HG03521 (cell line): ENCODE data around the gene PTPN4.
"Not testable (repeated sequence)": the region's sequence is repeated elsewhere in the genome, so short reads cannot be mapped to it uniquely, and the experiment has no call there.

ENCODE experiments used
- ATAC-seq: cut with Tn5 transposase; IDR thresholded peaks from one replicate; pipeline ENCODE4 v1.9.1; 2021; ENCODE audit warnings: mild to moderate bottlenecking, moderate library complexity; ENCODE audit not compliant: unreplicated experiment

Gene PTPN4

DNA sequence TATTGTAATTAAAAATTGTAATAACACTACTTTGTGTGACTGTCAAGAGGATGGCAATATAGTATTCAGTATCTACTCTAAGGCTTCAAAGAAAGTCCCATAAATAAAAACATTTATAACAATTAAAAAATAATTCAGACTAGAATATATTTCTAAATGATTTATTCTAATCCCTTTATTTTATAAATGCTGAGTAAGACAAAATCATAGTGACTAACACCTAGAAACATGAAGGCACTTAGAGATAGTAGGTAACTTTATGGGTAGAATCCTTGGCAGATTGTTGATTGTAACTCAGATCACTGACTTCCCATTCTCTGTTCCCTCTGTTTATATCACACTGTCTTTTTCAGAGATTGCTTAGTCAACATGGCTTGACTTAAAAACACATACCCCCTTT is 174.6 kb downstream of the PTPN4 start:
- no peak for ATAC-seq

DNA sequence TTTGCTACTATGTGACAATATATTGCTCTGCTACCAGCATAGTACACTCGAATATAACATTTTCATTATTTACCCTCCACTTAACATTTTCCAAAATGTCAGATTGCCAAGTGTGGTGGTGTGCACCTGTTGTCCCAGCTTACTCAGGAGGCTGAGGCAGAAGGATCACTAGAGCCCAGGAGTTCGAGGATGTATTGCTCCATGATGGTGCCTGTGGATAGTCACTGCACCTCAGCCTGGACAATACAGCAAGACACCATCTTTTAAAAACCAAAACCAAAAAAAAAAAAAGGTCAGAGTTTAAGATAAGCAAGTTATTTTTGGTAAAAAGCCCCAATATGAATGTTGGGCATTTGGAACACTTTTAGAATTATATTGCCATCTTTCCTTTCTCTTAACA is 178.0 kb downstream of the PTPN4 start:
- ATAC-seq = no peak

- ATAC-seq = no peak
Measured at GRCh38 chr2:119939915-119940314, 180.2 kb downstream of the PTPN4 start.

- ATAC-seq = no peak
Measured at GRCh38 chr2:119940856-119941255, 181.1 kb downstream of the PTPN4 start.

- ATAC-seq = no peak
Measured at GRCh38 chr2:119941388-119941787, 181.7 kb downstream of the PTPN4 start.

- ATAC-seq = no peak
Measured at GRCh38 chr2:119941981-119942513, 182.3 kb downstream of the PTPN4 start.

DNA sequence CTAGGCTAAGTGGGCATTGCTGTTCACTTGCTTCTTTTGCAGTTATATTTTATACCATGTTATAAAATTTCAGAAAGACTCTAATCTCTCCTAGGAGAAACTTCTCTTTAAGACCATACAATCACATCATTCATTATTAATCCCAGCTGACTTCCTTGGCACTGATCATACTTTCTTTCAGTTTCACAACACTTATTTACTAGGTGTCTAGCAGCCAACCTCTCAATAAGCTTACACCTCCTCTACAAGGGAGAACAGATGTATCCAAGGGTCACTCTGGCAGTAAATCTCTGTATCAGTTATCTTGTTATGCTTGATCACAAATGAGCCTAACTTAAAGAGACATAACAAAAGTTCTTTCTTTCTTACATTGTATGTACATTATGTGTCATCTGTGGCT is 183.3 kb downstream of the PTPN4 start:
- no peak for ATAC-seq

- no peak for ATAC-seq
Measured at GRCh38 chr2:119947535-119947934, 187.8 kb downstream of the PTPN4 start.

- no peak for ATAC-seq
Measured at GRCh38 chr2:119950966-119951365, 191.2 kb downstream of the PTPN4 start.

GRCh38 chr2:119958670-119959268 is 199.0 kb downstream of the PTPN4 start:
- ATAC-seq = no peak

DNA sequence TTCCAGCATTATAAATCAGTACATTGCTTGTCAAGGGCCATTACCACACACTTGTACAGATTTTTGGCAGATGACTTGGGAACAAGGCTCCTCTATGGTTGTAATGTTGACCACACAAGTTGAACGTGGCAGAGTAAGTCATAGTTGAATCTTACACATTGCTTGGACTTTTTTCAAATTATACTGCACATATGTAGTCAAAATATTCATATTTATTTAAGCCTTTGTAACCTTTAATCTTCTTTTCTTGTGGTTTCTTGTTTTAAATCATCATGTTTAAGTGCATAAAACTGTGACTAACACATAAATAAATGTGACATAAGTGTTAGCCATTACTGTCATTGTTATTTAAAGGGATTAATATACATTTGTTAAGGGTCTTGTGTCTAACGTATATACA is 201.1 kb downstream of the PTPN4 start:
- ATAC-seq = no peak

DNA sequence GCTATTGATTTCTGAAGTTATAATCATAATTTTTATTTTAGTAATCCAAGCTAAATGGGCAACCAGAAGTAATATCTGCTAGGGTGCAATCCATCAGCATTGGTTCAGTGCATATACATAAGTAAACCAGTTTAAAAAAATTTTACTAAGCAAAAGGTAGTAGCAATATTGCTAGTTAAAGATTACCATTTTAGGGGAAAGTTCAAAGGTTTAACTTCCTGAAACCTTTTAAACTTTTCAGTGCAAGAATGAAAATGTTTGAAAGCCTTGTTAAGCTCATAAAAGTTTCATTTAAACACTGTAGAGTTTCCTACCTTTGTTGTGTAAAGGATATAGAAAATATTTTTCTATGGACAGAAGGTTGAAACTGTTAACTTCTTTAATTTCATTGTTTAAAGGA is 222.2 kb downstream of the PTPN4 start:
- ATAC-seq = no peak

- ATAC-seq = no peak
Measured at GRCh38 chr2:119982506-119982905, 222.8 kb downstream of the PTPN4 start.

DNA sequence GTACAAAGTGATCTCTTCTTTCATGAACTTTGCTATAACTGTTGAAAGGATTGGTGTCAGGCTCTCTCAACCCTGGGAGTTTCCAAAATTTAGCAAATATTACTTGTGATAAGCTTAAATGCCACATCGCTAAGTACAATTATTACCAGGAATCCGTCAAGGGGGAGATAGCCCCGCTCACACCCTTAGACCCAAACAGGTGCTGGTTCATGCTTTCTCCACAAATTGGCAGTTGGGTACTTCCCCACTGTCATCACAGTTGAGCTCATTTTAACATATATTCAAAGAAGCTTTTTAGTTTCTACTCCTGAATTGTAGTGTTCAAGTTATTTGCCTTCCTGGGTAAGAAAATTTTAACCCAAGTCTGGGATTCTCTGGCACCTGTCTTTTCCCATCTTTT is 223.4 kb downstream of the PTPN4 start:
- no peak for ATAC-seq

- no peak for ATAC-seq
Measured at GRCh38 chr2:119996148-119996547, 236.4 kb downstream of the PTPN4 start.

- not testable (repeated sequence) for ATAC-seq
Measured at GRCh38 chr2:119996896-119997891, 237.5 kb downstream of the PTPN4 start.

GRCh38 chr2:120001471-120001870 is 241.7 kb downstream of the PTPN4 start:
- no peak for ATAC-seq

- no peak for ATAC-seq
Measured at GRCh38 chr2:120004254-120004653, 244.5 kb downstream of the PTPN4 start.

DNA sequence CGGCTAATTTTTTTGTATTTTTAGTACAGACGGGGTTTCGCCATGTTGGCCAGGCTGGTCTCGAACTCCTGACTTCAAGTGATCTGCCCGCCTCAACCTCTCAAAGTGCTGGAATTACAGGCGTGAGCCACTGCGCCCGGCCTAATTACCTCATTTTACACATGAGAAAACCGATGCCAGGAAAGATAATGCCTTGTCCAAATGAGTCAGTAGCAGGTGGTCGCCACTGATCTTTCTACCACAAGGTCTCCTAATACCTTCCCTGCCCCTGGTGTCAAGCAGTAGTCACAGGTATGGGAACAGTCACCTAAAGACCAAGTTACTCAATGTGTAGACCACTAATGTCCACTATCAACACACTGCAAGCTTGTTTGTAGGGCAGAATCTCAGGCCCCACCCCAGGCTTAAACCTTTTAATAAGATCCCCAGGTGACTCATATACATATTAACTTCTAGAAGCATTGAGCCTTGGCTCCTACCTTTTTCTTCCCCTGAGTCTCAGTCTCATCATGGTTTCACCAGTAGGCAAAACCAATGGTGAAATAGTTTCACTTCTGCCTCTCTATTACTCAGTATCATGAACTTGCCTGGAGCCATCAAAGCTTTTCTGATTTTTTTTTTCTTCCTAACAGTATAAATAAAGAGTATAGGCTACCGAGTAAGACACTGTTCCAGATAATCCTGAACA is 246.3 kb downstream of the PTPN4 start:
- peak; percentile 88 for ATAC-seq

DNA sequence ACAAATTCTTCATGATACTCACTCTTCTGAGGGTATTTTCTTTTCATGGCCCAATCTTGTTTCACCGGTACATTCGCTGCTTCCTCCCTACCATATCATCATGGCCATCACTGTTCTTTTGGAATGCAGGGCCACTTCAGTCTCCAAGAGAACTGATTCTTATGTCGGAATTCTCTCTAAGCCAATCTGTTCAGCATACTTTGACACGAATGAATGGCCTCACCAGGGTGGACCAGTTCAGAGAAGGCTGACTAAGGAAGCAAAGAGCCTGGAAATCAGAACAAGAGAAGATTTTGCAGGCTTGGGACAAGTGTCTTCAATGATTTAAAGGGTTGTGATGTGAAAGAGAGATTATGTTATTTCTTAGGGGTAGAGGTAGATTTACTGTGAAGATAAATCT is 248.1 kb downstream of the PTPN4 start:
- ATAC-seq = no peak

GRCh38 chr2:120012363-120012762 is 252.6 kb downstream of the PTPN4 start:
- no peak for ATAC-seq
